ENCODE measurements around the gene SPINK4.
A peak's percentile ranks its signal among the peaks of the same experiment; 100 is the strongest.

Gene SPINK4

GRCh38 chr9:33239921-33240320 lies at the start of gene SPINK4:
Gene SPINK4 (plus strand): TSS chr9:33240167. CDS start chr9:33240209, 42 bp downstream.
- DNase-seq, result no peak

GRCh38 chr9:33192493-33193255 lies 47.3 kb upstream of the SPINK4 start:
- DNase-seq, result no peak

GRCh38 chr9:33193818-33194217 lies 46.1 kb upstream of the SPINK4 start:
- DNase-seq, result no peak

- DNase-seq, result no peak
Measured at GRCh38 chr9:33196736-33197135, 43.2 kb upstream of the SPINK4 start.

GRCh38 chr9:33197279-33198152 lies 42.5 kb upstream of the SPINK4 start:
- no peak for DNase-seq

- no peak for DNase-seq
Measured at GRCh38 chr9:33198165-33198564, 41.8 kb upstream of the SPINK4 start.

- DNase-seq, result no peak
Measured at GRCh38 chr9:33202018-33202417, 37.9 kb upstream of the SPINK4 start.

GRCh38 chr9:33202552-33203201 lies 37.3 kb upstream of the SPINK4 start:
- no peak for DNase-seq

- DNase-seq, result no peak
Measured at GRCh38 chr9:33209394-33209793, 30.6 kb upstream of the SPINK4 start.

- DNase-seq, result no peak
Measured at GRCh38 chr9:33210006-33210715, 29.8 kb upstream of the SPINK4 start.

GRCh38 chr9:33211695-33212393 lies 28.1 kb upstream of the SPINK4 start:
- no peak for DNase-seq

- DNase-seq, result no peak
Measured at GRCh38 chr9:33220681-33221567, 19.0 kb upstream of the SPINK4 start.

GRCh38 chr9:33221568-33221884 lies 18.4 kb upstream of the SPINK4 start:
- DNase-seq, result no peak

- no peak for DNase-seq
Measured at GRCh38 chr9:33222031-33222430, 17.9 kb upstream of the SPINK4 start.

GRCh38 chr9:33223696-33224095 lies 16.3 kb upstream of the SPINK4 start:
- no peak for DNase-seq

GRCh38 chr9:33225319-33226147 lies 14.4 kb upstream of the SPINK4 start:
- DNase-seq, result peak; percentile 72 to 76

GRCh38 chr9:33227008-33227398 lies 13.0 kb upstream of the SPINK4 start:
- DNase-seq, result no peak

GRCh38 chr9:33227741-33228140 lies 12.2 kb upstream of the SPINK4 start:
- no peak for DNase-seq

GRCh38 chr9:33228606-33229005 lies 11.4 kb upstream of the SPINK4 start:
- no peak for DNase-seq

- DNase-seq, result no peak
Measured at GRCh38 chr9:33229359-33230114, 10.4 kb upstream of the SPINK4 start.
